GM12873 (cell line): Measurements from ENCODE around the gene LRRIQ1.

ENCODE experiments used
- TF ChIP-seq, protein P1 (sequence below): IDR thresholded peaks from 2 replicates; pipeline ENCODE4 v1.5.1; 2012; ENCODE audit warnings: low read depth, mild to moderate bottlenecking, moderate library complexity, low read length, control low read depth; ENCODE audit not compliant: insufficient read depth; ENCODE audit errors: missing control alignments

The LRRIQ1 gene

DNA sequence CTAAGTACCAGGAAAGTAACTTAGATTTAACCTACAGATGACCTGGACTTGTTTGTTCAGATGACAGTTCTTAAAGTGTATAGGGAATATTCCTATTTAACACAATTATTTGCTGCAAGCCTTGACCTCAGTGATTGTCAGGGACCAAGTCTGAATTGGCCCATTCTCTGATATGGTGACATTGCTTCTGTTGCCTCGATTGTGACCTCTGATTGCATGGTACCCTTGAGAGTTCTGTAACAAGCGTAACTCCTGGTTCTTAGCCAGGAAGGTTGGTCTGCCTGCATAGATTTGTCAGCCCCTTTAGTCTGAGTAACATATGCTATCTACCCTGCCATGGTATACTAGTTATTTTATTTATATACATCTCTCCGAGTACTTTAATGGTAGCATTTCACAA lies 150.1 kb downstream of the LRRIQ1 start:
- TF ChIP-seq, protein P1, sequence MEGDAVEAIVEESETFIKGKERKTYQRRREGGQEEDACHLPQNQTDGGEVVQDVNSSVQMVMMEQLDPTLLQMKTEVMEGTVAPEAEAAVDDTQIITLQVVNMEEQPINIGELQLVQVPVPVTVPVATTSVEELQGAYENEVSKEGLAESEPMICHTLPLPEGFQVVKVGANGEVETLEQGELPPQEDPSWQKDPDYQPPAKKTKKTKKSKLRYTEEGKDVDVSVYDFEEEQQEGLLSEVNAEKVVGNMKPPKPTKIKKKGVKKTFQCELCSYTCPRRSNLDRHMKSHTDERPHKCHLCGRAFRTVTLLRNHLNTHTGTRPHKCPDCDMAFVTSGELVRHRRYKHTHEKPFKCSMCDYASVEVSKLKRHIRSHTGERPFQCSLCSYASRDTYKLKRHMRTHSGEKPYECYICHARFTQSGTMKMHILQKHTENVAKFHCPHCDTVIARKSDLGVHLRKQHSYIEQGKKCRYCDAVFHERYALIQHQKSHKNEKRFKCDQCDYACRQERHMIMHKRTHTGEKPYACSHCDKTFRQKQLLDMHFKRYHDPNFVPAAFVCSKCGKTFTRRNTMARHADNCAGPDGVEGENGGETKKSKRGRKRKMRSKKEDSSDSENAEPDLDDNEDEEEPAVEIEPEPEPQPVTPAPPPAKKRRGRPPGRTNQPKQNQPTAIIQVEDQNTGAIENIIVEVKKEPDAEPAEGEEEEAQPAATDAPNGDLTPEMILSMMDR = no peak

DNA sequence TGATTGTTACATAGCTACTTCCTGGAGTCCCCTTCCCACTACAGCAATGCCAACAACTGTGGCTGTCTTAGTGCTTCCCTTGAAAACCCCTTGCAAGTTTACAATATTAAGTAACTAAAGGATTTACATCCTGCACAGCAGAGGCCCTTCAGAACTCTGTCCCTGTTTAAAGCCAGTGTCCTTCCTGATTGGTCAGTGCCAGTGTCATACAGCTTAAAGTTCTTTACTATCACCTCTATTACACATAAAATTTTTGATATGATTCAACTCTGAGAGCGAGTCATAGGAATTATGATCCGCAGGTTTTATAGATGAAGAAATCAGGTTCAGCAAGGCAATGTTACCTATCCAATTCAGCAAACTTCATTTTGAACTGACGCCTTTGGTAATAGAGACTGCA lies 152.5 kb downstream of the LRRIQ1 start:
- TF ChIP-seq, protein P1 = no peak

DNA sequence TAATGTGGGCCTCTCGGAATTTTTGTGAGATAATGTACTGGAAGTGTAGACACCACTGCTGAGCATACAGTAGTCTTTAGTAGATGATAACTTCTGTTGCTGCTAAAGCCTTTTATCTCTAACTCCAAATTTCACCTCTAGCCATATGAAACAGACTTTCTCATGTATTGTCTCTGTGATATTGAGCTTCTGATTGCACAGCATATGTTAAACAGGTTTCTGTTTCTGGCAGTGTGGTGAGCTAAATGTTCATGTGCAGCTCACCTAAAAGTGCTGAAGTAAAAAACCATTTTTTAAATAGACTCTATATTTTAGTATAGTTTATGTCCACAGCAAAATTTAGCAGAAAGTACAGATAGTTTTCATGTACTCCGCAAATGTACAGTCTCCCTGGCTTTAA lies 154.6 kb downstream of the LRRIQ1 start:
- TF ChIP-seq, protein P1 = no peak

DNA sequence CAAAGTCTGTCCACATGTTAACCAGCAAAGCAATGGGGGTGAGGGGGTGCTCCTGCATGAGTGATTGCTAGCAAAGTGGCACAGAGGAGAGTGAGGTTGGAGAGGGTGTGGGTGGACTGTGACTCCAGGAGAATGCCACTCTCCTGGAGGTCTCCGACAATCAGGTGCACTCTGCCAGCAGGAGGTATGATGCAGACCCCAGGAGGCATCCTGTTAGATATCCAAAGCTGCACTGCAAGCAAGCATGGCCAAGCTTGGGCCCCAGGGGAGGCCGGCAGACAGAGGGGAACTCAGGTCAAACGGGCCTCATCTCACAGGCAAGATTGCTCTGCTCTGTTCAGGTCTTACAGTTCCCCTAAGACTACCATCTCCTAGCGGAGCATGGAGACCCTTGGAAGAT lies 170.4 kb downstream of the LRRIQ1 start:
- TF ChIP-seq, protein P1 = no peak

DNA sequence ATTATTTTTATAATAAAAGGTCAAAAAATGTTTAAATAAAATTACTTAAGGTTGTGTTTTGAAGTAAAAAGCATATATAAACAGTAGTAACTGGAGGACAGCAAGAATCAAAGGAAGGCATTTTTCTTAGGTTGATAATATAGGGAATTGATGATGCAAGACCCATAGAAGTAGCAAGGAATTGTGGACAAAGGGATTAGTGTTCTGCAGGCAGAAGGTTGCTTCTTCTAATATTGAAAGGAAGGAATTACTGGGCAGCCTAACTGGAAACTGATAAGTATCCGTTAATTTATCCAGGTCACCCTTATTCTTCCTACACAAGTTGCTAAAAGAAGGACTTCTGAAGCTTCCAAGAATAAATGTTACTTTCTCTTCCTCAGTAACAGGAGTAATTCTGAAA lies 189.3 kb downstream of the LRRIQ1 start:
- TF ChIP-seq, protein P1 = no peak

DNA sequence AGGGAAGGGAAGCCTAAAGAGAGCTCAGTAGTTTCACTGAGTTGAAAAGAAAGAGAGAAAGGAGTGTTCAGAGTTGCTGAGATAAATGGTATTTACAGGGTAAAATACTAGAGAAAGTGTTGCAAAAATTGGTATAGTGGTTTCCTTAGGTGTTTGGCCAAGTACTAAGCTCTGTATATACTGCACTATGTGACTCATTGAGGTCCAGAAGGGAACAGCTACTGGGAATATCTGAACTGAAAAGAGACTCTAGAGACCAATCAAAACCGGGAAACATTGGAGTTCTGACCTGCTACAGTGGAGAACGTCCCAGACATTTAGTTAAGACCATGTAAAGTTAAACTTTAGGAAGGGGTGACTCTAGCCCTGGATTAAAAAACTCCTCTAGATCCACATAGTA lies 201.2 kb downstream of the LRRIQ1 start:
- TF ChIP-seq, protein P1 = no peak

DNA sequence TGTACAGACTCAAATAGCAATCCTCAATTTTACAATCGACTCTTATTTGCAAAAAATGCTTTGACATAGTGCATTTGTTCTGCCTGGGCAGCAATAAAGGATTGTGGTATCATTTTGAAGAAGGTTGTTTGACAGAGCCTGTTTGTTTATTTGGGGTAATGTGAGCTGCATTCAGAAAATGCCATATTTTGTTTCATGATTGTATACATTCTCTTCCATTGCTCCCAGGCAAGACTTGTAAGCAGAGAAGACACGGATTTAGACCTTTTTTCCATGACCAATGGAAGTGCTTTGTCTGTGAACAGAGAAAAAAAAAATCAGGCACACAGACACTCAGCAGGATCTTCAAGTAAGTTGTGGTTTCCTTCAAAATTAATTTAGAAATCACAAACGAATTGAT lies 208.4 kb downstream of the LRRIQ1 start:
- TF ChIP-seq, protein P1 = no peak
